ENCODE results near the gene SAMD10.

The SAMD10 gene

DNA sequence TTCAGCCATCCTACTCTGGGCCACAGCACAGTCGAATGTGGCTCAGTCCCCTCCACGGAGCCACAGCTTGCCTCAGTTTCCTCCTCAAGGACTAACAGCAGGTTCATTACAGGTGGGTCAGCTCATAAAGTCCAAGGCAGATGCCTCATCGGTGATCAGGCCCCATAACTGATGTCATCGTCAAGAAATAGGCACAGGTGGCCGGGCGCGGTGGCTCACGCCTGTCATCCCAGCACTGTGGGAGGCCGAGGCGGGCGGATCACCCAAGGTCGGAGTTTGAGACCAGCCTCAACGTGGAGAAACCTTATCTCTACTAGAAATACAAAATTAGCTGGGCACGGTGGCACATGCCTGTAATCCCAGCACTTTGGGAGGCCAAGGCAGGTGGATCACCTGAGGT, 26.7 kb downstream of the SAMD10 start:
- no peak for DNase-seq (ENCODE audit: low read depth)
- TF ChIP-seq, protein P1, sequence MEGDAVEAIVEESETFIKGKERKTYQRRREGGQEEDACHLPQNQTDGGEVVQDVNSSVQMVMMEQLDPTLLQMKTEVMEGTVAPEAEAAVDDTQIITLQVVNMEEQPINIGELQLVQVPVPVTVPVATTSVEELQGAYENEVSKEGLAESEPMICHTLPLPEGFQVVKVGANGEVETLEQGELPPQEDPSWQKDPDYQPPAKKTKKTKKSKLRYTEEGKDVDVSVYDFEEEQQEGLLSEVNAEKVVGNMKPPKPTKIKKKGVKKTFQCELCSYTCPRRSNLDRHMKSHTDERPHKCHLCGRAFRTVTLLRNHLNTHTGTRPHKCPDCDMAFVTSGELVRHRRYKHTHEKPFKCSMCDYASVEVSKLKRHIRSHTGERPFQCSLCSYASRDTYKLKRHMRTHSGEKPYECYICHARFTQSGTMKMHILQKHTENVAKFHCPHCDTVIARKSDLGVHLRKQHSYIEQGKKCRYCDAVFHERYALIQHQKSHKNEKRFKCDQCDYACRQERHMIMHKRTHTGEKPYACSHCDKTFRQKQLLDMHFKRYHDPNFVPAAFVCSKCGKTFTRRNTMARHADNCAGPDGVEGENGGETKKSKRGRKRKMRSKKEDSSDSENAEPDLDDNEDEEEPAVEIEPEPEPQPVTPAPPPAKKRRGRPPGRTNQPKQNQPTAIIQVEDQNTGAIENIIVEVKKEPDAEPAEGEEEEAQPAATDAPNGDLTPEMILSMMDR (conservative IDR thresholded peaks at IDR 0.05; ENCODE audit: low read depth, low read length), result no peak
- no peak overlapping the region for H3K4me3 ChIP-seq (ENCODE audit: low read depth, low read length)

DNA sequence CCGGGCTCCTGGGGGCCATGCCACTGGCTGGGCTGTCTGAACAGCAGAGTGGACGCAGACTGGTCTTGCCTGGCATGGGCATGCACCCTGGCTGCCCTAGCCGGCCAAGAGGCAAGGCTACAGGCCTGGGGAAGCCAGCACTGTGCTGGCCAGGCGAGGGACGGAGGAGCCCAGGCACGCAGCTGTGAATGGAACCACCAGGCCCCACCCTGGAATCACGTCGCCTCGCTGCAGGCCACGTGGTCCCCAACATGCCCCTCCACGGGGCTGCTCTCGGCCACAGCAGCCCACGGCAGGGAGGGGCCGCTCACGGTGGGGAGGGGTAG, 27.3 kb downstream of the SAMD10 start:
- no peak for DNase-seq (ENCODE audit: low read depth)
- TF ChIP-seq, protein P1 (conservative IDR thresholded peaks at IDR 0.05; ENCODE audit: low read depth, low read length), result no peak
- no peak overlapping the region for H3K4me3 ChIP-seq (ENCODE audit: low read depth, low read length)

DNA sequence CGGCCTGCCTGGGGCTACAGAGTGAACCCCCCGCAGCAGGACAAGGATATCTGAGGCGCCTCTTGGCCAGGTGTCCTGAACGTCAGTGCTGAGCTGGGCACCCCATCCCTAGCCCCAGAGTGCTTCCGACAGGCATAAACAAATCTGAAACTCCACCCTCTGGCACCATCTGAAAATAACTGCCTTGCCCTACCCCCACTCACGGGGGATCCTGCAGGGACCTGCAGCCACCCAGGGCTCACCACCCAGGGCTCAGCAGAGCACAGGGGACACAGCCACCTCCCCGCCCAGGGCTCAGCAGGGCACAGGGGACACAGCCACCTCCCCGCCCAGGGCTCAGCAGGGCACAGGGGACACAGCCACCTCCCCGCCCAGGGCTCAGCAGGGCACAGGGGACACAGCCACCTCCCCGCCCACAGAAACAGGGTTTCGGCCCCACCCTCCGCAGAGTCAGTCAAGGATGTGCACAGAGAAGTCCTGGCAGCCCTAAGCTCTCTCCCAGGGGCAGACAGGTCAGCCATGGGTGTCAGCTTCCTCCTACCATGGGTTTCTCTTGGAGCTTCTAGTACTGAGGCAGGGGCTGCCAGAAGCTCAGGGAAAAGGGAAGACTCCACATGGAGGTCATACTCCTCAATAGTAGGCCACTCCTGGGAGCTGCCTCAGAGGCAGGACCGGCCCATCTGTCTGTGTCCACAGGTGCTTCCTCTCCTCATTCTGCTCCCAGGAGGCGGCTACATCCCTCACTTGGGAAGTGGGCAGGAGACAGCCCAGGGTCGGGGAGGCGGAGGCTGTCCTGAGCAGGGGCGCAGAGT, 27.8 kb downstream of the SAMD10 start:
- H3K4me3 ChIP-seq (ENCODE audit: low read depth, low read length), result no peak overlapping the region
- DNase-seq (ENCODE audit: low read depth), result no peak
- TF ChIP-seq, protein P1 (conservative IDR thresholded peaks at IDR 0.05; ENCODE audit: low read depth, low read length), result no peak

DNA sequence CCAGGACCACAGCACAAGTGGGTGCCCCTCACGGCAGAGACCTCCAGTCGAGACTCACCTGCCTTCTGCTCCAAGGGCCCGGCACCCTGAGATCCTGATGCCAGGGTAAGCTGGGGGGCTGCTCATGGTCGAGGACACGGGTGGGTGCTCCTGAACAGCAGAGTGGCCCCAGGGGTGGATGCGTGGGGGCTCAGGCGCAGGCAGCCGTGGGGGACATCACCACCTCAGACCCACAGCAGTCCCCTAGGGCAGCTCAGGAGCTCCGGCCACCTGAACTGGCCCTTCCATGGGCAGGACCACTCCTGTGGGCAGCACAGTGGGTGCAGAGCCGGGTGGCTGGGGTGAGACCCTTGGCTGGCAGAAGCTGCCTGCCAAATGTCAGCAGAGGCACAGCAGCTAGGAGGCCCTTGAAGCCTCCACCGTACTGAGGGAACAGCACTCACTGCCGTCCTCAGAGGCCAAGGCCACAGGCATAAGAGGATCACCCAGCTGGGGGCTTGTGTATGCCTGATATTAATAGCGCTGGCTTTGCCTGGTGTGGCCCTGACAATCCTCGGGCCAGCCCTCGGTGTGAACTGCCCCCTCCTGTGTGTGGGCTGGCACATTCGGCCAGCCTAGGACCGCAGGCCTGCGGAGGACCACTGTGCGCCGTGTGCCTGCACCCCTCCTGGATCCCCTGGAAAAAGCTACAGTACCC, 28.6 kb downstream of the SAMD10 start:
- no peak for DNase-seq (ENCODE audit: low read depth)
- H3K4me3 ChIP-seq (ENCODE audit: low read depth, low read length), result no peak overlapping the region
- TF ChIP-seq, protein P1 (conservative IDR thresholded peaks at IDR 0.05; ENCODE audit: low read depth, low read length), result no peak

DNA sequence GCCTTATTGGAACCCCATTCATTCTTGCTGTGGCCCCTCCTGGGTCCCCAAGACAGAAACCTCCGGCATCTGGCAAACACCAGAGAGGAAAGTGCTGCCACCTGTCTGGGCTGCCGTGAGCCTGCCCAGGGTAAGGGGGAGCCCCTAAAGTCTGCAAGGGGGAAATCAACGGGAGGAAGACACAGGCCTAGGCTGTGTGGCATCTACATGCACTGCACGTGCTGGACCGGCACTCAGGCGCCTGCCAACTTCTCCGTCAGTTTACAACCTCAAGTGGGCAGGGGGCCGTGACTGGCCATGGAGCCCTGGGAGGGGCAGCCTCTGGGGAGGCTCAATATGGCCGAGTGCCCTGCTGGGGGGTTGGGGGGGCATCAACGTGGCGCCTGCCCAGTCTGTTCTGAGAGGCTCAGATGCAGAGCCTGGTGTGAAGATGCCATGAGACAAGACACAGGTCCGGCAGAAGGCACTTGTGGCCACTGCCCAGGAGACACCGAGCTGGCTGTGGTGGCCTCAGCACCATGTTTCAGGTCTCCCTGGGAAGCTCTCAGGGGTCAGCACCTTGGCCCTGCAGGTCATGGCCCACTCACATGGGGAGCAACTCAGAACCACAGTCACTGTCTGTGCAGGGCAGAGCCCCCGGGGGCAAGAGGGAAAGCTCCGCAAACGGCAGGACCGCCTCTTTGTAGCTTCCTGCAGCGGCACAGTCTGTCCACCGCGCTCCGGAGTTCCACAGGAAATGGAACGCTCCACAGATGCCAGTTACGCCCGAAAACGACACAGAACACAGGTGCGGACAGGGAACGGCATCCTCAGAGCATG, 31.6 kb downstream of the SAMD10 start:
- H3K4me3 ChIP-seq (ENCODE audit: low read depth, low read length), result no peak overlapping the region
- no peak for DNase-seq (ENCODE audit: low read depth)

DNA sequence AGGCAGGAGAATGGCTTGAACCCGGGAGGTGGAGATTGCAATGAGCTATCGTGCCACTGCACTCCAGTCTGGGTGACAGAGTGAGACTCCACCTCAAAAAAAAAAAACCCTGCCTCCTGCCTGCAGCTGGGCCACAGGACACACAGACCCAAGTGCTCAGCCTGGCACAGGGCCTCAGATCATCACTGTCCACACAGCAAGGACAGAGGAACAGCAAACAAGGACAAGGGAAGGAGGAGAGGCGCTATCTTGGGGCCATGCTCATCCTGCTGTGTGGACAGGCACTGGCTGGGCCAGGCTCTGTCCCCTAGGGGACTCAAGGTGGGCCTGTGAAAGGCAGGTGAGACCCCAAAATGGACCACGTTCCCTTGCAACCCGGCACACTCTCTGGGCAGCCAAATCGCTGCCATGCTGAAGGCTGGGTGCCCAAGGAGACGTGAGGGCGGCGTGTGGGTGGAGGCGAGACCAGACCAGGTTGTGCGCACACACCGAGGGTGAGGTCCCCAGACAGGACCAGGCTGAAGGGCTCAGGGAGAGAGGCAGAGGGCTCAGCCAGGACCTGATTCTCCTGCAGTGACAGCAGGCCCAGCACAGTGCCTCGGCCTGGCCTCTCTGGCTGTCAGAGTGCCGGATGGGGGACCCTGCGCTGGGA, 32.3 kb downstream of the SAMD10 start:
- no peak overlapping the region for H3K4me3 ChIP-seq (ENCODE audit: low read depth, low read length)
- no peak for DNase-seq (ENCODE audit: low read depth)
- TF ChIP-seq, protein P1 (conservative IDR thresholded peaks at IDR 0.05; ENCODE audit: low read depth, low read length), result no peak

More for the DNA sequence above, 31.6 kb downstream of the SAMD10 start:
- TF ChIP-seq, protein P1 (conservative IDR thresholded peaks at IDR 0.05; ENCODE audit: low read depth, low read length), result no peak
